Choroid plexus epithelial cell (primary cell): ENCODE results near the gene EME2.

Experiments used
- DNase-seq: peaks from one replicate; pipeline ENCODE4 v3.0.0-alpha.2; 2010; ENCODE audit warnings: low read depth
- H3K4me3 ChIP-seq: 2 replicates; pipeline ENCODE4 v1.5.1; 2011; ENCODE audit warnings: low read depth, mild to moderate bottlenecking, control low read depth, low read length, moderate library complexity
- CTCF ChIP-seq: conservative IDR thresholded peaks from 2 replicates; pipeline ENCODE4 v1.5.1; 2011; ENCODE audit warnings: low read depth, mild to moderate bottlenecking, control low read depth, inconsistent platforms, low read length, moderate library complexity

EME2 gene

DNA sequence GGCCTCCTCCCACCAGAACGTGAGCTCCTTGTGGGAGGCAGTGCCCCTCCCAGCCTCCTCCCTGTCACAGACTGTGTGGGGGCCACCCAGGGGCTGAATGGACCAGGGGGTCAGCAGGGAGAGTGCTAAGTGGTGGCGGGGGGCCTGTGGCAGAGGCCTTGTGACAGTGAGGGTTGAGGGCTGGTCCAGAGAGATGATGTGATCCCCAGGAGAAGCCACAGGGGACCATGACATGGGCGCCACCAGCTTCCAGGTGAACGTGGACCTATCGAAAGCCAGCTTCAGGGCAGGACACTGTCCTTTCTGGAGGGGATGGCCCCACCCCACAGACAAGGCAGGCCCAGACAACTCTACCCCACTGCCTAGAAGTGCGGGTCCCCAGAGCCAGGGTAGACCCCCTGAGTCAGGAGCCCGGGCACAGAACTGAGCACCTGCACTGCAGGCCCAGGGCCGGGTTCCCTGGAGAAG lies 6.7 kb downstream of the EME2 start:
- no peak overlapping the region for H3K4me3 ChIP-seq
- DNase-seq = no peak
- no peak for TF ChIP-seq CTCF

- no peak overlapping the region for H3K4me3 ChIP-seq
- DNase-seq = no peak
- TF ChIP-seq CTCF = no peak
These were observed 7.4 kb downstream of the EME2 start for GRCh38 chr16:1779741-1780676.

- no peak overlapping the region for H3K4me3 ChIP-seq
- TF ChIP-seq CTCF = no peak
- DNase-seq = no peak
These were observed 8.1 kb downstream of the EME2 start for GRCh38 chr16:1780677-1781072.

DNA sequence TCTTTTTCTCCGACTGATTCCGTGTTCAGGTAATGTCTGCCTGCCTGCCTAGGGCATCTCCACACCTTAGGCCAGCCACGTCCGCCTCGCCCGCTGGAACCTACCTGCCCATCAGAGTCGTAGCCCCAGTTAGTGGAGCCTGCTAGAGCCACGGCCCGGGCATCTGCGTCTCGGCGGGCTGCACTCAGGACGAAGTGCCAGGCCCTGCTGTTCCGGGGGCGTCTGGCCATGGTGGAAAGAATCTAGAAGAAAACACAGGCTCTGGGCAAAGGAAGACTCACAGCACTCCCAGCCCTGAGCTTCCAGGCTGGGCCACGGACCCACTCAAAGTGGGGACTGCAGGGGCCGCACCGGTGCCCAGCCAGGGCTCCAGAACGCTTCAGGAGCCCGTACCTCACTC lies 8.6 kb downstream of the EME2 start:
- TF ChIP-seq CTCF = no peak
- H3K4me3 ChIP-seq = peak overlapping the region; percentile 76
- no peak for DNase-seq

- DNase-seq = peak; percentile 46
- peak overlapping the region; percentile 76 for H3K4me3 ChIP-seq
- TF ChIP-seq CTCF = peak; percentile 38
These were observed 9.3 kb downstream of the EME2 start for GRCh38 chr16:1781758-1782407.

DNA sequence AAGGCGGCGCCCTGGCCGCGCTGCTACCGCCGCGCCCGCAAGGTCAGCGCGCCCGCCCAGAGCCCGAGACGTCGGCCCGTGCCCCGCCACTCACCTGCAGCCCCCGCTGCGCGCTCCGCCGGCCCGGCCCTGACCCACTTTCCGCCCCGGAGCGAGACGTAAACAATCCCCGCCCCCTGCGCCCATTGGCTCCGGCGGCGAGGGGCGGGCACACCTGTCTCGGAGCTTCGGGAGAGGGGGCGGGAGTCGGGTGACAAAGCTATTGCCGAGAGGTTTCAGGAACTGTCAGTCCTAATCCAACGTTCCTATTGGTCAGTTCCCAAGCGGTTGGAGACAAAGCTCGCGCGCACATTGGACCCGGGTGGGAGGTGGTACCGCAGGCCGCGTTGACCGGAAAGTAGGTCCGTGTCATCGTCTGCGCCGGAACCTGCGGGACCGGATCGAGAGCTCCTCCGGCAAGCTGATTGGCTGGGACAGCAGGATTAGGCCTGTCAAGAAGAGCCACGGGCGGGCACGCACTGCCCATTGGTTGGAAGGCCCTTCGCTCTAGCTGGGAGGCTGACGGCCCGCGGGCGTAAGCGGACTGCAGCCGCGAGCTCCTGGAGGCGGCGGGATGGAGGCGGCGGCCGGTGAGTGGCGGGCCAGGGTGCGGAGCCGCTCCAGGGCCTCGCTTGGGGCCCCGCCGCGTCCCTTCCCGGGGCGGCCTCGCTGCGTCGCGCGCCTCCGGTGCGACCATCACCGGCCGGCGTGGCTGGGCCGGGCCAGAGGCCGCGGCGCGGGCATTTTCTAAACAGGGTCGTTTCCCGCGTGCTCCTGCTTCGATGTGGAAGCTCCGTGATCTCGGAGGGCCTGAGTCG lies 10.0 kb downstream of the EME2 start, which contains the start of the genes NUBP2 and SPSB3:
NUBP2 (plus strand) TSS at position 553 of the 857 bp plus-strand sequence; CDS start at position 614, 61 bp downstream.
SPSB3 (minus strand) TSS at position 164 of the 857 bp plus-strand sequence. CDS start 1,088 bp downstream, outside the sequence.
- H3K4me3 ChIP-seq = peak within 1 kb of the TSS; percentile 76
- DNase-seq = peak; percentile 100
- no peak for TF ChIP-seq CTCF
